Caco-2 (cell line): Measurements from ENCODE around the gene FCN2. TPM values are rescaled to one million over a fixed set of nuclear protein-coding genes. Genes with fewer than 3 reads are reported as not detected.

Experiments used
- BruUV-seq: library from RNA; stranded (reverse); fragments of 400-500 nt; replicated peaks from 2 replicates; lab custom pipeline; 2021; lab: Mats Ljungman, UMichigan
- CTCF ChIA-PET: fragments of 300-600 bp; sonication (Branson Sonifier 250); formaldehyde crosslinking; loops from one replicate; lab custom pipeline; 2022; ENCODE audit warnings: antibody characterized with exemption; lab: Charles Lee
- POLR2A ChIA-PET: fragments of 300-600 bp; sonication (Branson Sonifier 250); formaldehyde crosslinking; loops from one replicate; lab custom pipeline; 2022; ENCODE audit warnings: antibody characterized with exemption; lab: Charles Lee
- DNase-seq, 2 experiments: peaks; one replicate each; pipeline versions ENCODE4 v3.0.0 to v3.0.0-alpha.2; 2020 to 2022
- H3K27me3 ChIP-seq: replicated peaks from 2 replicates; pipeline ENCODE4 v1.6.0; 2011; ENCODE audit warnings: low read length; ENCODE audit not compliant: control insufficient read depth, insufficient read depth
- H3K36me3 ChIP-seq: 2 replicates; pipeline ENCODE4 v1.5.1; 2011; ENCODE audit warnings: low read length; ENCODE audit not compliant: control insufficient read depth, insufficient read depth
- H3K4me1 ChIP-seq: fragments of 250-450 bp; sonication (Bioruptor Pico); 2 replicates; pipeline ENCODE4 v1.5.1; 2020; ENCODE audit warnings: mild to moderate bottlenecking
- H3K4me3 ChIP-seq: 2 replicates; pipeline ENCODE4 v1.5.1; 2011; ENCODE audit warnings: low read depth, mild to moderate bottlenecking, control low read depth, low read length
- H3K9me3 ChIP-seq: fragments of 250-450 bp; sonication (Bioruptor Pico); 2 replicates; pipeline ENCODE4 v1.5.1; 2020; ENCODE audit warnings: mild to moderate bottlenecking, moderate library complexity
- H3K27ac Mint-ChIP-seq: one replicate; pipeline ENCODE4 v1.8.0; 2022; ENCODE audit warnings: mixed read lengths; ENCODE audit not compliant: unreplicated experiment
- H3K27me3 Mint-ChIP-seq: one replicate; pipeline ENCODE4 v1.8.0; 2022; ENCODE audit warnings: mixed read lengths; ENCODE audit not compliant: insufficient read depth, unreplicated experiment
- H3K36me3 Mint-ChIP-seq: one replicate; pipeline ENCODE4 v1.8.0; 2022; ENCODE audit warnings: mild to moderate bottlenecking, mixed read lengths; ENCODE audit not compliant: insufficient read depth, unreplicated experiment
- H3K4me1 Mint-ChIP-seq: one replicate; pipeline ENCODE4 v1.8.0; 2022; ENCODE audit warnings: low read depth, mixed read lengths; ENCODE audit not compliant: unreplicated experiment
- H3K4me3 Mint-ChIP-seq: one replicate; pipeline ENCODE4 v1.8.0; 2022; ENCODE audit warnings: mild to moderate bottlenecking, moderate library complexity, mixed read lengths; ENCODE audit not compliant: unreplicated experiment
- H3K9me3 Mint-ChIP-seq: one replicate; pipeline ENCODE4 v1.8.0; 2022; ENCODE audit warnings: mixed read lengths; ENCODE audit not compliant: unreplicated experiment
- intact Hi-C: fragments of 100-400 bp; cut with micrococcal nuclease; formaldehyde crosslinking; loops from one replicate; pipeline ENCODE4 v1.10.0; 2022; ENCODE audit not compliant: unreplicated experiment
- total RNA-seq: library from RNA; stranded (reverse); gene quantifications from 2 replicates; pipeline ENCODE4 v1.2.3, GENCODE V29; 2022
- TF ChIP-seq, protein P1 (sequence below), 2 experiments: fragments of 200-600 bp in 1 of 2; IDR thresholded peaks; 1 replicate in 1 of 2; 2 replicates in 1 of 2; pipeline versions ENCODE4 v1.5.1 to v1.8.0; 2011 to 2022; ENCODE audit warnings: antibody characterized with exemption in 1 of 2, control low read depth in 1 of 2, inconsistent platforms in 1 of 2, low read depth in 1 of 2, low read length in 1 of 2, mild to moderate bottlenecking in 1 of 2, moderate library complexity in 1 of 2; ENCODE audit not compliant: insufficient read depth in 1 of 2, severe bottlenecking in 1 of 2, unreplicated experiment in 1 of 2

Gene FCN2
- total RNA-seq, 1 experiment from 2014 or later, result not detected

DNA sequence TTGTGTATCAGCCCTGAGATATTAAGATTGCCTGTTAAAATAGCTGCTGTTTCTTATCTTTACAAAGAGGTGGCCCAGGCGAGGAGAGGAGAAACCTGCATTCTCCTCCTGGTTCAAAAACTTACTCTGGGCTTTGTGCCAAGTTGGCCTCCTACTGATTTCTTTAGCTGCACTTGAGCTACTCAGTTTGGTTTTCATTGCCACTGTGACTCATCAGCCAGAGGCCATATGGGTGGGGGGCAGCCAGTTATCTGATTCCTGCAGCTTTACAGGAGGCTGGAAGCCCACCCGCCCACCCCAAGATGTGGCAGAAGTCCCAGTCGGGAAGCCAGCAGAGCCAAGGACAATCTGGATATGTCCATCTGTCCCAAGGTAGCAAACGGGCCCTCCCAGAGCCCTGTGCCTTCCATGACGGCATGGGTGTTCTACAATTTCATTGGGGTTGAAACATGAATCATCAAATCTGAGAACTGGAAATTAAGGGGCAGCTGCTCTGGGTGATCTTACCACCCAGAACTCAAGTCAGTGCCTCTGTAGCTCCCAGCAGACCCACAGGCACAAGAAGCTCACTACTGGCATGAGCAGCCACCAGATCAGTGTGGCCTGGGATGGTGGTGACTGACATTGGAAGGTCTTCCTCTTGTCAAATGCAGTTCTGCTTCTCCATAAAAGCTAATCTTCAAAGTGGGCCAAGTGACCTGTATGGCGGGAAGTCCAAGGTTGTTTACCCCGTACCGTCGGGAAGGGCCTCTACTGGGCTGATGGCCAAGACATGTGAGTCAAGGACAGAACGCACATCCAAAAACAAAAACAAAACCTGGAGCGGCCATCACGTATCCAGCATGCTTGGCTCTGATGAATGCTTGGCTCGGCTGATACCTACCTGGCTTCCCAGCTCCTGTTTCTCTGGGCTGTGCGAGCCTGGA is 15.6 kb downstream of the FCN2 start:
- ChIA-PET CTCF (no interaction called here), POLR2A (no interaction called here)
- Histone ChIP-seq H3K9me3 (no peaks in the 10 kb centered on the region; the same call in 1 of the 2 replicates), H3K36me3 (no peaks in the 10 kb centered on the region), H3K27me3 (no peaks in the 10 kb centered on the region; the same call in 1 of the 2 replicates), H3K4me1 (no peaks in the 10 kb centered on the region), H3K4me3 (no peak overlapping the region)
- no peak for DNase-seq
- Mint-ChIP-seq H3K4me1 (no peaks in the 10 kb centered on the region), H3K27ac (no peak overlapping the region), H3K9me3 (peaks cover 14% of the 10 kb centered on the region), H3K27me3 (peaks cover 7% of the 10 kb centered on the region), H3K36me3 (no peaks in the 10 kb centered on the region), H3K4me3 (no peak overlapping the region)
- no TSS peak for BruUV-seq
- intact Hi-C loops, result no loop called here
- TF ChIP-seq, protein P1, sequence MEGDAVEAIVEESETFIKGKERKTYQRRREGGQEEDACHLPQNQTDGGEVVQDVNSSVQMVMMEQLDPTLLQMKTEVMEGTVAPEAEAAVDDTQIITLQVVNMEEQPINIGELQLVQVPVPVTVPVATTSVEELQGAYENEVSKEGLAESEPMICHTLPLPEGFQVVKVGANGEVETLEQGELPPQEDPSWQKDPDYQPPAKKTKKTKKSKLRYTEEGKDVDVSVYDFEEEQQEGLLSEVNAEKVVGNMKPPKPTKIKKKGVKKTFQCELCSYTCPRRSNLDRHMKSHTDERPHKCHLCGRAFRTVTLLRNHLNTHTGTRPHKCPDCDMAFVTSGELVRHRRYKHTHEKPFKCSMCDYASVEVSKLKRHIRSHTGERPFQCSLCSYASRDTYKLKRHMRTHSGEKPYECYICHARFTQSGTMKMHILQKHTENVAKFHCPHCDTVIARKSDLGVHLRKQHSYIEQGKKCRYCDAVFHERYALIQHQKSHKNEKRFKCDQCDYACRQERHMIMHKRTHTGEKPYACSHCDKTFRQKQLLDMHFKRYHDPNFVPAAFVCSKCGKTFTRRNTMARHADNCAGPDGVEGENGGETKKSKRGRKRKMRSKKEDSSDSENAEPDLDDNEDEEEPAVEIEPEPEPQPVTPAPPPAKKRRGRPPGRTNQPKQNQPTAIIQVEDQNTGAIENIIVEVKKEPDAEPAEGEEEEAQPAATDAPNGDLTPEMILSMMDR (IDR thresholded peaks at IDR 0.05; ENCODE audit: insufficient read depth in 1 of 2, low read depth in 1 of 2, low read length in 1 of 2, severe bottlenecking in 1 of 2, unreplicated experiment in 1 of 2), result no peak

DNA sequence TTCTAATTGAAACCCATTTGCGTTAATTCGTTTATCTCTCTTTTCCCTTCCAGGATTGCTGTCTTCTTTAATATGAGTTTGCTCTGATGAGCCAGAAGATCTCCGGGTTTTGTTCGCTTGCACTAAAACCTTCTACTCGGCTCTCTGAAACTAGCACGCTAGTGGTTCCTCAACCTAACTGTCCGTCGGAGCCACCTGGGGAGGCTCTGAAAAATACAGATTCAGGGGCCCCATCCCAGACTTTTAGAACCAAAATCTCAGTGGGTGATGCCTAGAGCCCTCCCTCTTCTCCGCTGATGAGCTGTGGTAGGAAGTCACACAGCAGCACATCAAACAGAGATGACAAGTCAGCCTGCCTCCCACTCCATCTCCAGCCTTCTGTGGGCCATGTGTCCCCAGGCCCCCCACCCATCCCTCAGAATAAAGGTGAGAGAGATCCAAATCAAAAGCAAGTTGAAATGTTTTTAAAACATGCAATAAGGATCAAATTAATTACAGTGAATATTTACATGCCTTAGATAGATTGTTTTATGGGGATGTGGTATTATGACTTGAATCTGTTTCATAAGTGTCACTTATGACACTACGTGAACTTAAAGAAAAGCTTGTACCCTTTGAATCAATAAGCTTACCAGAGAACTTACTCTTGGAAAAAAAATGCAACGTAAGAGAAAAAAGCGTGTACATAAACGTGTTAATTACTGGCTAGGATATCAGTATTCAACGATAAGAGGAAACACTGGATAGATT is 16.4 kb downstream of the FCN2 start:
- Mint-ChIP-seq H3K36me3 (no peaks in the 10 kb centered on the region), H3K9me3 (peaks cover 14% of the 10 kb centered on the region), H3K27ac (no peak overlapping the region), H3K4me3 (no peak overlapping the region), H3K4me1 (no peaks in the 10 kb centered on the region), H3K27me3 (peaks cover 4% of the 10 kb centered on the region)
- Histone ChIP-seq H3K4me1 (no peaks in the 10 kb centered on the region), H3K4me3 (no peak overlapping the region), H3K36me3 (no peaks in the 10 kb centered on the region), H3K27me3 (no peaks in the 10 kb centered on the region), H3K9me3 (no peaks in the 10 kb centered on the region; the same call in 1 of the 2 replicates)
- no peak for DNase-seq
- TF ChIP-seq, protein P1 (IDR thresholded peaks at IDR 0.05; ENCODE audit: insufficient read depth in 1 of 2, low read depth in 1 of 2, low read length in 1 of 2, severe bottlenecking in 1 of 2, unreplicated experiment in 1 of 2), result no peak
- no TSS peak for BruUV-seq
- CTCF ChIA-PET, result no interaction called here
- POLR2A ChIA-PET, result no interaction called here
- intact Hi-C loops, result no loop called here

DNA sequence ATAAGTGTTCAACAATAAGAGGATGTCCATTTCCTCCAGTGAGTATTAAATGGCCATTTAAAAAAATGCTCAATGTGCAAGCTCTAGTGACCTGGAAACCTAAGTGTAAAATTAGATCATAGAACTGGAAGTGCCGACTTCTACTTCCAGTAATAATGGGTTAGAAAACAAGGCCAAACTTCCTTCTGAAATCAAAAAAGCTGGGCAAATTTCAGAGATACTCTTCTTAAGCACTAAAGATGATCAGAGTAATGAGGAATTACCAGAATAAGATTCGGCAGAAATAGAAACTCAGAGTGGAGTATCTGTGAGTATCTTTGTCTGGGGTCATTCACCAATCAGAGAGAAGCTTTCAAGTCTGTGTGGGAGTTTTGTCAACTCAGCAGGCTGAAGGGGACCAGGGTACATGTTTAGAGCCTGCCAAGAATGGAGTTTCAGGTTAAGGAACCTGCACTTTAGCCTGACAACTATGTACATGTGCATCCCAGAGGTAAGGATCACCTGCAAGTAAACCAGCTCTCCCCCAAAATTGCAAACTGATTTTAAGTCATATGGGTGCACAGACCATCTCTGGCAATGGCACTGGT is 17.1 kb downstream of the FCN2 start:
- Mint-ChIP-seq H3K4me1 (no peaks in the 10 kb centered on the region), H3K4me3 (no peak overlapping the region), H3K27ac (no peak overlapping the region), H3K36me3 (no peaks in the 10 kb centered on the region), H3K9me3 (peaks cover 14% of the 10 kb centered on the region), H3K27me3 (peaks cover 4% of the 10 kb centered on the region)
- ChIA-PET CTCF (no interaction called here), POLR2A (no interaction called here)
- DNase-seq, result no peak
- no peaks in the 10 kb centered on the region for H3K4me1 ChIP-seq
- no peaks in the 10 kb centered on the region; the same call in 1 of the 2 replicates for H3K9me3 ChIP-seq
- no peak overlapping the region for H3K4me3 ChIP-seq
- TF ChIP-seq, protein P1 (IDR thresholded peaks at IDR 0.05; ENCODE audit: insufficient read depth in 1 of 2, low read depth in 1 of 2, low read length in 1 of 2, severe bottlenecking in 1 of 2, unreplicated experiment in 1 of 2), result no peak
- intact Hi-C loops, result no loop called here
- no peaks in the 10 kb centered on the region for H3K27me3 ChIP-seq
- BruUV-seq, result no TSS peak
- no peaks in the 10 kb centered on the region for H3K36me3 ChIP-seq
